GM18508 (cell line): Measurements from ENCODE around the gene FABP7.
A peak's percentile ranks its signal among the peaks of the same experiment; 100 is the strongest.

Source experiments
- ATAC-seq: cut with Tn5 transposase; IDR thresholded peaks from one replicate; pipeline ENCODE4 v1.9.1; 2021; ENCODE audit warnings: moderate number of reproducible peaks; ENCODE audit not compliant: insufficient read depth, unreplicated experiment

Gene FABP7

GRCh38 chr6:122755901-122756300 lies 23.6 kb upstream of the FABP7 start:
- ATAC-seq: no peak

- peak; percentile 100 for ATAC-seq
These were observed 20.6 kb upstream of the FABP7 start for GRCh38 chr6:122758927-122759334.

- no peak for ATAC-seq
These were observed 19.2 kb upstream of the FABP7 start for GRCh38 chr6:122760330-122760729.

GRCh38 chr6:122766256-122766655 lies 13.3 kb upstream of the FABP7 start:
- ATAC-seq: no peak

GRCh38 chr6:122770835-122771601 lies 8.5 kb upstream of the FABP7 start:
- ATAC-seq: no peak

- ATAC-seq: no peak
These were observed 6.6 kb upstream of the FABP7 start for GRCh38 chr6:122772724-122773415.

GRCh38 chr6:122775975-122776374 lies 3.5 kb upstream of the FABP7 start:
- ATAC-seq: no peak

GRCh38 chr6:122778302-122778701 lies 1.2 kb upstream of the FABP7 start:
- no peak for ATAC-seq

- ATAC-seq: no peak
These were observed 393 bp upstream of the FABP7 start for GRCh38 chr6:122778985-122779661.

- ATAC-seq: no peak
These were observed 598 bp downstream of the FABP7 start for GRCh38 chr6:122780114-122780513.

GRCh38 chr6:122781716-122782115 lies 2.2 kb downstream of the FABP7 start:
- ATAC-seq: no peak

GRCh38 chr6:122783401-122783800 lies 3.9 kb downstream of the FABP7 start:
- ATAC-seq: no peak

GRCh38 chr6:122785891-122786290 lies 6.4 kb downstream of the FABP7 start:
- no peak for ATAC-seq

- no peak for ATAC-seq
These were observed 8.2 kb downstream of the FABP7 start for GRCh38 chr6:122787721-122788120.

GRCh38 chr6:122788208-122788607 lies 8.7 kb downstream of the FABP7 start:
- no peak for ATAC-seq

- no peak for ATAC-seq
These were observed 9.2 kb downstream of the FABP7 start for GRCh38 chr6:122788663-122789181.

GRCh38 chr6:122789182-122790027 lies 9.9 kb downstream of the FABP7 start, which contains the start of gene SMPDL3A:
Gene SMPDL3A, plus strand, starts transcription at chr6:122789258. Its CDS starts 89 bp downstream, at chr6:122789347.
- ATAC-seq: peak; percentile 42

- ATAC-seq: no peak
These were observed 10.5 kb downstream of the FABP7 start for GRCh38 chr6:122790028-122790422.

GRCh38 chr6:122790423-122791309 lies 11.2 kb downstream of the FABP7 start:
- ATAC-seq: no peak
